Astrocyte (in vitro differentiated cells and primary cell): ENCODE data around the gene PLXNA3.

ENCODE experiments used
- CTCF ChIP-seq: IDR thresholded peaks from 2 replicates; pipeline ENCODE4 v1.5.1; 2011; ENCODE audit warnings: low read depth, mild to moderate bottlenecking, inconsistent platforms, low read length, moderate library complexity; ENCODE audit not compliant: insufficient read depth
- EZH2 ChIP-seq: IDR thresholded peaks from 2 replicates; pipeline ENCODE4 v1.6.1; 2012; ENCODE audit warnings: mild to moderate bottlenecking, low read length, inconsistent platforms; ENCODE audit not compliant: insufficient read depth

- TF ChIP-seq CTCF (no peak), EZH2 (no peak)
Observed at GRCh38 chrX:154469114-154469513, 11.0 kb downstream of the PLXNA3 start.
